Measurements from ENCODE around the gene ADM2.
A peak's percentile ranks its signal among the peaks of the same experiment; 100 is the strongest.

ADM2 gene

DNA sequence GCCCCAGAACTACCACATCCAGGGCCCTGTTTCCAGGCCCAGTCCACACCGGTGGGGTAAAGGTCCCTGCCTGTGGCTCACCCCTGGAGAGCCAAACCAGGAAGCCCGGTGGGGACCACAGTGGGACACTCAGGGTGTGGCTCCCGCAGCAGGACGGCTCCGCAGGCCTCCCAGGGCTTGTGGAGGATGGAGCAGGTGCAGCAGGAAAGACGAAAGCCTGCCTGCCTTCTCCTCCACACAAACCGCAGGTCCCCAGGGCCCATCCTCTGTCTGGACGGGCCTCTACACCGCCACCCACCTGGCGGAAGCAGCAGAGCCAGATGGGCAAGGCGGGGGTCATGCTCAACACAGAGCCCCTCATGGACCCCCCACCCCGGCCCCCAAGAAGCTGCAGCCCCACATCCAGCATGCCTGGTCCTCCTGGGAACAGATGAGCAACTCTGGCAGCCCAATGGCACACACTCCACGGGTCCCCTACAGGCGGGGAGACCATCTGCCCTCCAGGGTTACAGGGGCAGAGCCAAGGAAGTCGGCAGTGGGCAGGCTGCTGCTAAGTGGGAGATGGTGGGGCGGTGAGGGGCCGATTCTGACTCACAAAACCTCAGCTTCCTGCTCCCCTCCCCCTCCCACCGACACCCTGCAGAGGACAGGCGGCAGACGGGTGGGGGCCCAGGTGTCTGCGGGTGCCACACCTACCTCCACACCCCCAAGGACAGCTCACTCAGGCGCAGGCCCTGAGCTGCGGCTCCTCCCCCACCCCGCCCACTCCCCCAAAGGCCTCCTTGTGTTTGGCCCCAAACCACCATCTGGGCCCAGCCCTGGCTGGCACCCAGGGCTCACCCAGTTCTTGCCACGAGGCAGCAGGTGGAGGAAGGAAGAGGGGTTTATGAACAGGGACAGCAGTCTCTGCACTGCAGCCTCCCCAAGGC, 11.7 kb upstream of the ADM2 start:
- WGBS, 2 experiments (ENCODE audit: insufficient coverage in 2 of 2) = 57 to 75% methylated on average over 11 to 15 of the region's 25 CpGs

DNA sequence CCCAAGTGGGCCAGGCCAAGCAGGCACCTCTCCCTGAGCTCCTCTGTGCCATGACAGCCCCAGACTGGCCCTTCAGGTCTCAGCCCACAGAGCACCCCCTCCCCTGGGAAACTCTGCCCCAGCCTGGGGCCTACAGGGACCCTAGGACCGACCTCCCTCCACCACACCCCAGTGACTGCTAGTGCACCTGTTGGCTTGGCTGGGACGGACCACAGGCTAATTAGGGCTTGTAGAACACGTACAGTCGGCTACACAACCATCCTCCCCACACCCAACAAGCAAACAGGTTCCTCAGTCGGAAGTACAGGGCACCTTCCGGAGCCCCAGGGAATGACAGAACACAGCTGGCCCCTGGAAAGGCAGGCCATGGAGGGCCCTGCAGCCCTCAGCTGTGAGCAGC, 10.9 kb upstream of the ADM2 start:
- Histone ChIP-seq H3K36me3 (ENCODE audit: control insufficient read depth, insufficient read depth, low read length) (peaks cover 35% of the 10 kb centered on the region), H3K27ac (ENCODE audit: low read depth, low read length, severe bottlenecking) (no peak overlapping the region)

More for the DNA sequence above, 11.7 kb upstream of the ADM2 start:
- H3K27ac ChIP-seq (ENCODE audit: low read depth, low read length, severe bottlenecking) = no peak overlapping the region
- peaks cover 44% of the 10 kb centered on the region for H3K36me3 ChIP-seq (ENCODE audit: control insufficient read depth, insufficient read depth, low read length)
- H3K4me1 ChIP-seq (ENCODE audit: control insufficient read depth, insufficient read depth, low read length, poor library complexity, severe bottlenecking) = peaks cover 25% of the 10 kb centered on the region
- H3K4me3 ChIP-seq (ENCODE audit: extremely low read depth, insufficient read depth, low read length, poor library complexity, severe bottlenecking) = no peak overlapping the region
- H3K9me3 ChIP-seq (ENCODE audit: control insufficient read depth, low read length) = no peaks in the 10 kb centered on the region

DNA sequence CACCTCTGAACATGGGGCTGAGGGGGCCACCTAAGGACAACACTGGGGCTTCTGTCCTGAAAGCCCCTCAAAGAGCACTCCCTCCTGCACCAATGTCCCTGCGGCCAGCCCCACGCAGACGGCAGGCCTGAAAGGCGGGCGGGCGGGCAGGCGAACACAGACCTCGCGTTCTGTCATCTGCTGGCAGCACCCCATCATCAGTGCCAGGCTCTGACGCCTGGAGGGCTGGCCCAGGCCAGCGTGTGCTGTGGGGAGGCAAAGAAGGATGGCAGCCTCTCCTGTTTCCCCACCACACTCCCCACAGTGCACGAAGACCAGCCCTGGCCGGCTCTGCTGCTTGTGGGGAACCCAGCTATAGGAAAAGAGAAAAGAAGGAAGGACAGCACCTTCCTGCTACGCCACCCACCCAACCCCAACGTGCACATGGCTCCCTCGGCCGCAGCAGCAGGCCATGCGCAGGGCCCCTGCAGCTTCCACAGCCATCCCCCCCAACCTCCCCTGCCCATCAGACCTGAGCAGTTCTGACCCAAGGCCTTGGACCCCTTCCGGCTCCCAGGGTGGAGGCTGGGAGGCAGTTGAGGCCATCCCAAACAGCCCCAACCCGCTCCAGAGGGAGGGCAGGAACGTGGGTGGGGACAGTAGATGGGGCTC, 10.0 kb upstream of the ADM2 start:
- Histone ChIP-seq H3K36me3 (ENCODE audit: control insufficient read depth, insufficient read depth, low read length) (peaks cover 27% of the 10 kb centered on the region), H3K9me3 (ENCODE audit: control insufficient read depth, low read length) (no peaks in the 10 kb centered on the region), H3K4me3 (ENCODE audit: extremely low read depth, insufficient read depth, low read length, poor library complexity, severe bottlenecking) (no peak overlapping the region), H3K4me1 (ENCODE audit: control insufficient read depth, insufficient read depth, low read length, poor library complexity, severe bottlenecking) (peaks cover 30% of the 10 kb centered on the region), H3K27ac (ENCODE audit: low read depth, low read length, severe bottlenecking) (no peak overlapping the region)
- 88 to 91% methylated on average over 12 to 14 of the region's 21 CpGs for WGBS, 2 experiments (ENCODE audit: insufficient coverage in 2 of 2)

More for the DNA sequence above, 10.9 kb upstream of the ADM2 start:
- Histone ChIP-seq H3K4me1 (ENCODE audit: control insufficient read depth, insufficient read depth, low read length, poor library complexity, severe bottlenecking) (peaks cover 30% of the 10 kb centered on the region), H3K9me3 (ENCODE audit: control insufficient read depth, low read length) (no peaks in the 10 kb centered on the region), H3K4me3 (ENCODE audit: extremely low read depth, insufficient read depth, low read length, poor library complexity, severe bottlenecking) (no peak overlapping the region)
- WGBS, 2 experiments (ENCODE audit: insufficient coverage in 2 of 2) = 80 to 81% methylated on average over 3 to 5 of the region's 6 CpGs

DNA sequence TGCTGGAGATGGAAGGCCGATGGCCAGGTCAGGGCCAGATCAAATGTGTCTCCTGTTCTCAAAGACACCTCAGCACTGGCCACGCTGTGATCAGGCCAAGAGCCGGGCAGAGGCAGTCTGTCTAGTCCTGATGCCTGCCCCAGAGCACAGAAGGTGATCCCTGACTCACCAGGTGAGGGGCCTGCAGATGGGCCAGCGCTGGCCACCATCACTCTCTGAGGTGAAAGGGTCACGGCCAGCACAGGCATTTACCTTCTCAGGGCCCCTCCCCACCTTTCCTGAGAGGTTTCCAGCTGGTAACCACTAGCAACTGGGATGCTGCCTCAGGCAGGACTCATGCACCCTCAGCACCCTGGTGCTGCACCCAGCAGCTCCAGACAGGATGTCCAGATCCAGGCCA, 9.4 kb upstream of the ADM2 start:
- Histone ChIP-seq H3K9me3 (ENCODE audit: control insufficient read depth, low read length) (no peaks in the 10 kb centered on the region), H3K4me1 (ENCODE audit: control insufficient read depth, insufficient read depth, low read length, poor library complexity, severe bottlenecking) (peaks cover 30% of the 10 kb centered on the region), H3K27ac (ENCODE audit: low read depth, low read length, severe bottlenecking) (no peak overlapping the region), H3K4me3 (ENCODE audit: extremely low read depth, insufficient read depth, low read length, poor library complexity, severe bottlenecking) (no peak overlapping the region), H3K36me3 (ENCODE audit: control insufficient read depth, insufficient read depth, low read length) (peaks cover 20% of the 10 kb centered on the region)
- 84% methylated on average over 5 of the region's 5 CpGs for WGBS, 2 experiments (ENCODE audit: insufficient coverage in 2 of 2)

DNA sequence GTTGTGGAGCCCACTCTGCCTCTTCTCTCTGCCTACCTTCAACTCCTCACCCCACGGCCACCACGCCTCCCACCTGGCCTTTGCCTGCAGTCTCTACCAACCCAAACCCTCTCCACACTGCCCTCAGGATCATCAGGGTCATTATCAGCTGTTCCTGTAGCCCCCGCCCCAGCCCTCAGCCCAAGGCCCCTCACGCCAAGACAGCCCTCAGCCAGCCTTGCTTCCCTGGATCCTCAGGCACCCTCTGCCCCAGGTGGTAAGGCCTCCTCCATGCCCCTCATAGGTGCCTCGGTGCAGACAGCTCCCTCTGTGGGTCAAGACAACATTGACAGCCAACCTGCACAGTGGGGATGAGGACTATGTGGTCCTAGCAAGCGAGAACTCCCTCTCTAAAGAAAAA, 8.3 kb upstream of the ADM2 start:
- 85 to 98% methylated on average over 3 to 6 of the region's 6 CpGs for WGBS, 2 experiments (ENCODE audit: insufficient coverage in 2 of 2)
- H3K9me3 ChIP-seq (ENCODE audit: control insufficient read depth, low read length) = no peaks in the 10 kb centered on the region
- peaks cover 30% of the 10 kb centered on the region for H3K4me1 ChIP-seq (ENCODE audit: control insufficient read depth, insufficient read depth, low read length, poor library complexity, severe bottlenecking)
- no peak overlapping the region for H3K27ac ChIP-seq (ENCODE audit: low read depth, low read length, severe bottlenecking)
- H3K4me3 ChIP-seq (ENCODE audit: extremely low read depth, insufficient read depth, low read length, poor library complexity, severe bottlenecking) = no peak overlapping the region
- H3K36me3 ChIP-seq (ENCODE audit: control insufficient read depth, insufficient read depth, low read length) = peaks cover 10% of the 10 kb centered on the region

DNA sequence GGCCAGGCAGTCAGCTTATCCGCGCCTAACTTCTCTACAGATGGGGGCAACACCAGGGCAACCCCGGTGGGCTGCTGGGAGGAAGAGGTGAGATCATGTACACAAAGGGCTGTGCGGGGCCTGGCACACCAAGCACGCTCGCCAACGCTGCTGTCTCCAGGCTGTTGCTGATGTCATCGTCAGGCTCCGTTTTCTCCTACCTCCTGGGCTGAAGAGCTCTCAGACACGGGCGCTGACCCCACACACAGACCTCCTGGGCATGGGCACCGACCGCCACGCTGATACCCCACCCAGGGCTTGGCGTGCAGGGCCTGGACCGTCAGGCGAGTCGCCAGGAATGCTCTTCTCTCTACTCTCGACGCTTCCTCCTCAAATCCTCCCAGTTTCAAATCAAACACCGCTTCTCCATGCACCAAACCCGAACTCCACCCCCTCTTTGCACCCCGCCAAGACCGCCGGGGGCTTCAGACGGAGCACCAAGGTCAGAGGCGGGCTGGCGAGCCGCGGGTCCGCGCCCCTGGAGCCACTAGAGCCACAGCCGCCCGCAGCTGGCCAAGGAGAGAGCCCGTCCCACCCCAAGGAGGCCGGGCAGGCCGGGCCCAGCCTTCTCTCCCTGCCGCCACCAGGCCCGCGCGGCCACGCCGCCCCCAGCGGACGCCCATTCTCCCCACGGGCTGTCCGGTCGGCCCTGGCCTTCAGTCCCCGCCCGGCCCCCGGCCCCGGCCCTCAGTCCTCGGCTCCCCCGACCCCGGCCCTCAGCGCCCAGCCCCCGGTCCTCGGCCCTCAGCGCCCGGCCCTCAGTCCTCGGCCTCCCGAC, 7.3 kb upstream of the ADM2 start:
- H3K4me1 ChIP-seq (ENCODE audit: control insufficient read depth, insufficient read depth, low read length, poor library complexity, severe bottlenecking) = peaks cover 30% of the 10 kb centered on the region
- H3K4me3 ChIP-seq (ENCODE audit: extremely low read depth, insufficient read depth, low read length, poor library complexity, severe bottlenecking) = peak overlapping the region; percentile 67
- WGBS, 2 experiments (ENCODE audit: insufficient coverage in 2 of 2) = 11 to 21% methylated on average over 44 to 55 of the region's 62 CpGs
- no peak overlapping the region for H3K27ac ChIP-seq (ENCODE audit: low read depth, low read length, severe bottlenecking)
- peaks cover 10% of the 10 kb centered on the region for H3K36me3 ChIP-seq (ENCODE audit: control insufficient read depth, insufficient read depth, low read length)
- no peaks in the 10 kb centered on the region for H3K9me3 ChIP-seq (ENCODE audit: control insufficient read depth, low read length)

DNA sequence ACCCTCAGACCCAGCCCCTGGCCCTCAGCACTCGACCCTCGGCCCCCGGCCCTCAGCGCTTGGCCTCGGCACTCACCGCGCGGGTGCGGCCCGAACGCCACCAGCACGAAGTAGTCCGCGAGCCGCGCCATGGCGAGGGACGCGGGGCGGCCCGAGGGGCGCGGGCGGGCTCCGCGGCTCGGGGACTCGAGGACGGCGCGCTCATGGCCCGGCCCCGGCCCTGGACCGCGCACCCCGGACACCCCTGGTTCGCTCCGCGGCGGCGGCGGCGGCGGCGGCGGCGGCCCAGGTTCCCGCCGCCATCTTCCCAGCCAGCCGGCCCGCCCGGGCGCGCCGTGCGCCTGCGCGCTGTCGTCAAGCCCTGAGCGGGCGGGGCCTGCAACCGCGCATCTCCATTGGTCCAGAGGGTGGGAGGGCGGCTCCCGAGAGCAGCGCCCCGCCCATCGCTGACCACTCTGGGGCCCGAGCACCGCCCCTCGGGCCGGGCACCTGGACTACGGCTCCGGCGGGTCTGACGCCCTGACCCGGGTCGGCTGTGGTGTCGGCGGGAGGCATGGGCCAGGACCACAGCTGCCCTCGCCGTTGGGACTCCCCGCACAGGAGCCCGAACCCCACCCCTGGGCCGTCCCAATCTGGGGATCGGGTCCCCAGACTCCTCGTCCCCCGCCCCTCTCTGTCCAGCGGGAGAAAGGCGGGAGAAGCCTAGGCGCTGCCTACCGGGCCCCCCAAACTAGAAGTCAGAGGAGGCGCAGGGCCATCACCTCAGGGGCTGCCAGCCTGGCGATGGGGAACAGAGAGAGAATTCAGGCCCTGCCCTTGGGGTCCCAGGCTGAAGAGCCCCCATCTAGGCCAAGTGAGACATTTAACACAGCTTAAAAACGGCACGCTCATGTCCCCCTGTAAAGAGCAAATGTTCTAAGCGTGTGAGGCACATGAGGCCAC, 6.4 kb upstream of the ADM2 start, which contains the start of gene SBF1:
TSS of gene SBF1 (minus strand) at position 326 of the 942 bp plus-strand sequence. CDS start at position 131, 195 bp downstream.
- Histone ChIP-seq H3K4me3 (ENCODE audit: extremely low read depth, insufficient read depth, low read length, poor library complexity, severe bottlenecking) (peak within 1 kb of the TSS; percentile 67), H3K36me3 (ENCODE audit: control insufficient read depth, insufficient read depth, low read length) (peaks cover 10% of the 10 kb centered on the region), H3K4me1 (ENCODE audit: control insufficient read depth, insufficient read depth, low read length, poor library complexity, severe bottlenecking) (peaks cover 21% of the 10 kb centered on the region), H3K9me3 (ENCODE audit: control insufficient read depth, low read length) (no peaks in the 10 kb centered on the region), H3K27ac (ENCODE audit: low read depth, low read length, severe bottlenecking) (no peak within 1 kb of the TSS)
- WGBS, 2 experiments (ENCODE audit: insufficient coverage in 2 of 2) = 6 to 7% methylated on average over 58 to 87 of the region's 97 CpGs

DNA sequence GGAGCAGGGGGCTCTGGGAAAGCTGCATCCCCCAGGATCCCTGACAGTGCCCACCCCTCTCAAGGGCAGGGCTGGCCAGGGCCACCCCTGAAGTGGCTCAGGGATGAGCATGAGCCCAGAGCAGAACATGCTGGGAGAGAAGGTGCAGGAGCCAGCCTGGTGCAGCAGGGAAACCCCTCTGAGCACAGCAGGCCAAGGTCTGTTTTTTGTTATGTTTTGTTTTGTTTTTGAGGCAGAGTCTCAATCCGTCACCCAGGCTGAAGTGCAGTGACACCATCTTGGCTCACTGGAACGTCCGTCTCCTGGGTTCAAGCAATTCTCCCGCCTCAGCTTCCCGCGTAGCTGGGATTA, 5.7 kb upstream of the ADM2 start:
- Histone ChIP-seq H3K27ac (ENCODE audit: low read depth, low read length, severe bottlenecking) (no peak overlapping the region), H3K4me1 (ENCODE audit: control insufficient read depth, insufficient read depth, low read length, poor library complexity, severe bottlenecking) (peaks cover 15% of the 10 kb centered on the region), H3K4me3 (ENCODE audit: extremely low read depth, insufficient read depth, low read length, poor library complexity, severe bottlenecking) (peak overlapping the region; percentile 67), H3K36me3 (ENCODE audit: control insufficient read depth, insufficient read depth, low read length) (peaks cover 10% of the 10 kb centered on the region), H3K9me3 (ENCODE audit: control insufficient read depth, low read length) (no peaks in the 10 kb centered on the region)
- WGBS, 2 experiments (ENCODE audit: insufficient coverage in 2 of 2) = 86 to 95% methylated on average over 6 of the region's 6 CpGs

DNA sequence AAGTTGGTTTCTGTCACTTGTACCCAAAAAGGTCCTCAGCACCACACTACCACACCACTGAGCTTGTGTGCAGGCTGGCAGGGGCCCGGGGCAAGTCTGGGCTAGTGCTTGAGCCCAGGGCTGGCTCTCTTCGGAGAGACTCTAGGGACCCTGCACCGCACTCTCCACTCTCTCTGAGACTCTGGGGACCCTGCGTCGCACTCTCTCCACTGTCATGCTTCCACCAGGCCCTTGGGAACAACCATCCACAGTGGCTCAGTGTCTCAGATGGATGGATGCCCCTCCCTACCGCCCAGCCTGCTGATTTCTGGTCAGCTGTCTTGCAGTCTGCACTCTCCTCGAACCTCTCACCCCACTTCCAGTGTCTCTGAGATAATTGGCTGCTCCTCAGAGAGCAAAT, 4.5 kb upstream of the ADM2 start:
- no peak overlapping the region for H3K4me3 ChIP-seq (ENCODE audit: extremely low read depth, insufficient read depth, low read length, poor library complexity, severe bottlenecking)
- peaks cover 10% of the 10 kb centered on the region for H3K4me1 ChIP-seq (ENCODE audit: control insufficient read depth, insufficient read depth, low read length, poor library complexity, severe bottlenecking)
- WGBS, 2 experiments (ENCODE audit: insufficient coverage in 2 of 2) = 75 to 92% methylated on average over 6 of the region's 7 CpGs
- peaks cover 10% of the 10 kb centered on the region for H3K36me3 ChIP-seq (ENCODE audit: control insufficient read depth, insufficient read depth, low read length)
- no peaks in the 10 kb centered on the region for H3K9me3 ChIP-seq (ENCODE audit: control insufficient read depth, low read length)
- no peak overlapping the region for H3K27ac ChIP-seq (ENCODE audit: low read depth, low read length, severe bottlenecking)
